ENCODE data around the gene CLINT1.

CLINT1 gene

DNA sequence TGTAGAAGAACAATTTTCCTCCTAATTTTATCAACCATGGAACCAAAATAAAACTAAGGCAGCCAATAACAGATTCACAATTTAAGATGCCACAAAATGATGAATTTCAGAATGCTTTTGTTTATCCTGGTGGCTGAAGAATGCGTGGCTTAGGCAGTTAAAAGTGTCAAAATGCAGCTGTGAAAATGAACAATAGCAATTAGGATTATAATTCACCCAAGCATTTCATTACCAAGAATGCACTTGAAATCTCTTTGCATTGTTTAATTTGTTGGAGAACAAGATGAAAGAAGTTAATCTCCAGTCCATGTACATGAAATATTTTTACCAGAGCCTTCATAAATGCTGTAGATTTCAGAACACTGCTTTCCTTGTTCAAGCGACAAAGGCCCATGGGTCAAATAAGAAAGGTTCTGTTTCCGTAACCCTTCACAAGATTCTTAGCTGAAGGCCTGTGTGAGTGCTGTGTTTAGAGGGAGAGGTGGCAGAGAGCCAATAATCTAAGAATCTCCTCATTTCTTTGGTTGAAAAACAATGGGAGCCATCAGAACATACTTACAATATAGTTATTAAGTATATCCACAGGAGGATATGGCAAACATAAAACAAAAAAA lies 39.3 kb downstream of the CLINT1 start:
- H2BK12ac ChIP-seq (ENCODE audit: low read length) = no peak overlapping the region
- no peak overlapping the region for H3K23ac ChIP-seq (ENCODE audit: low read depth, low read length, poor library complexity)
- H3K36me3 ChIP-seq (replicated peaks in 1 of 2; ENCODE audit: control insufficient read depth in 2 of 2, insufficient read depth in 2 of 2, low read length in 2 of 2) = peaks cover 0 to 21% of the 10 kb centered on the region in 2 donors
- H4K8ac ChIP-seq (ENCODE audit: low read depth, low read length) = no peak overlapping the region
- no peak overlapping the region for H3K4ac ChIP-seq (ENCODE audit: low read length)
- H3K4me1 ChIP-seq (ENCODE audit: control insufficient read depth in 2 of 2, insufficient read depth in 1 of 2, low read depth in 1 of 2, low read length in 2 of 2) = peaks cover 2 to 8% of the 10 kb centered on the region in 2 donors
- no peaks in the 10 kb centered on the region for H3K27me3 ChIP-seq (ENCODE audit: control insufficient read depth in 3 of 3, insufficient read depth in 3 of 3, low read depth in 1 of 3, low read length in 3 of 3)
- no peak overlapping the region for H2BK5ac ChIP-seq (ENCODE audit: low read length)
- H2AK5ac ChIP-seq (ENCODE audit: low read depth, low read length) = no peak overlapping the region
- H3K4me2 ChIP-seq (ENCODE audit: insufficient read depth, low read length, poor library complexity, severe bottlenecking) = no peak overlapping the region
- no peak overlapping the region for H3K14ac ChIP-seq (ENCODE audit: low read length)
- no peak overlapping the region for H2BK15ac ChIP-seq (ENCODE audit: low read length)
- H3K9me3 ChIP-seq (replicated peaks in 1 of 2; ENCODE audit: control insufficient read depth in 2 of 2, insufficient read depth in 1 of 2, low read depth in 1 of 2, low read length in 2 of 2) = no peaks in the 10 kb centered on the region
- H2BK120ac ChIP-seq (ENCODE audit: low read depth, low read length) = no peak overlapping the region
- no CpG with 5 or more reads among the region's 3 CpGs for WGBS, 2 donors (ENCODE audit: extremely low coverage in 2 of 2, insufficient read length in 2 of 2, insufficient replicate concordance in 1 of 2)
- no peak overlapping the region for H4K91ac ChIP-seq (ENCODE audit: low read depth, low read length, poor library complexity)
- H3K27ac ChIP-seq (replicated peaks; ENCODE audit: low read length) = peak overlapping the region; percentile 69
- no peak overlapping the region for H3K4me3 ChIP-seq (ENCODE audit: low read length in 2 of 2)
- peak; percentile 21 for DNase-seq (ENCODE audit: low spot score)
- peaks cover 4% of the 10 kb centered on the region for H3K79me1 ChIP-seq (ENCODE audit: low read depth, low read length)
- no peak overlapping the region for H3K9ac ChIP-seq (ENCODE audit: low read depth, low read length, poor library complexity)
- H2AFZ ChIP-seq (ENCODE audit: low read length) = no peak overlapping the region
- no peak overlapping the region for H3K18ac ChIP-seq (ENCODE audit: low read length)

DNA sequence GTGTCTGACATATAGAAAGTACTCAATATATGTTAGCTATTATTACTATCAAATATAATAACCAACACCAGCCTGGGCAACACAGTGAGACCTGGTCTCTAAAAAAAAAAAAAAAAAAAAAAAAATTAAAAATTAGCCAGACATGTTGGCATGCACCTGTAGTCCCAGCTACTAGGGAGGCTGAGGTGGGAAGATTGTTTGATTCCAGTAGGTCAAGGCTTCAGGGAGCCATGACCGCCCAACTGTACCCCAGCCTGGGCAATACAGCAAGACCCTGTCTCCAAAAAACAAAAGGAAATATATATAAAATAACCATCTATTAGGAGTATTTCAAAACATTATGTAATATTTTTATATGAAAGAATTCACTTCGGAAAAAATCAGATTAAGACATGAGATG lies 40.6 kb downstream of the CLINT1 start:
- Histone ChIP-seq H3K9ac (ENCODE audit: low read depth, low read length, poor library complexity) (no peak overlapping the region), H4K91ac (ENCODE audit: low read depth, low read length, poor library complexity) (no peak overlapping the region), H3K18ac (ENCODE audit: low read length) (no peak overlapping the region), H2BK12ac (ENCODE audit: low read length) (no peak overlapping the region), H3K36me3 (replicated peaks in 1 of 2; ENCODE audit: control insufficient read depth in 2 of 2, insufficient read depth in 2 of 2, low read length in 2 of 2) (peaks cover 4 to 34% of the 10 kb centered on the region in 2 donors), H2BK15ac (ENCODE audit: low read length) (no peak overlapping the region), H3K4me3 (ENCODE audit: low read length in 2 of 2) (no peak overlapping the region), H2AK5ac (ENCODE audit: low read depth, low read length) (no peak overlapping the region), H3K79me1 (ENCODE audit: low read depth, low read length) (peaks cover 2% of the 10 kb centered on the region), H4K8ac (ENCODE audit: low read depth, low read length) (no peak overlapping the region), H3K23ac (ENCODE audit: low read depth, low read length, poor library complexity) (no peak overlapping the region), H3K27ac (replicated peaks; ENCODE audit: low read length) (no peak overlapping the region), H3K4me1 (ENCODE audit: control insufficient read depth in 2 of 2, insufficient read depth in 1 of 2, low read depth in 1 of 2, low read length in 2 of 2) (peaks cover 2 to 6% of the 10 kb centered on the region in 2 donors), H3K27me3 (ENCODE audit: control insufficient read depth in 3 of 3, insufficient read depth in 3 of 3, low read depth in 1 of 3, low read length in 3 of 3) (no peaks in the 10 kb centered on the region), H3K4ac (ENCODE audit: low read length) (no peak overlapping the region), H2AFZ (ENCODE audit: low read length) (no peak overlapping the region), H3K4me2 (ENCODE audit: insufficient read depth, low read length, poor library complexity, severe bottlenecking) (no peak overlapping the region), H2BK120ac (ENCODE audit: low read depth, low read length) (no peak overlapping the region), H2BK5ac (ENCODE audit: low read length) (no peak overlapping the region), H3K14ac (ENCODE audit: low read length) (no peak overlapping the region), H3K9me3 (replicated peaks in 1 of 2; ENCODE audit: control insufficient read depth in 2 of 2, insufficient read depth in 1 of 2, low read depth in 1 of 2, low read length in 2 of 2) (no peaks in the 10 kb centered on the region)
- no CpG with 5 or more reads among the region's 2 CpGs for WGBS, 2 donors (ENCODE audit: extremely low coverage in 2 of 2, insufficient read length in 2 of 2, insufficient replicate concordance in 1 of 2)
- DNase-seq (ENCODE audit: low spot score) = no peak

DNA sequence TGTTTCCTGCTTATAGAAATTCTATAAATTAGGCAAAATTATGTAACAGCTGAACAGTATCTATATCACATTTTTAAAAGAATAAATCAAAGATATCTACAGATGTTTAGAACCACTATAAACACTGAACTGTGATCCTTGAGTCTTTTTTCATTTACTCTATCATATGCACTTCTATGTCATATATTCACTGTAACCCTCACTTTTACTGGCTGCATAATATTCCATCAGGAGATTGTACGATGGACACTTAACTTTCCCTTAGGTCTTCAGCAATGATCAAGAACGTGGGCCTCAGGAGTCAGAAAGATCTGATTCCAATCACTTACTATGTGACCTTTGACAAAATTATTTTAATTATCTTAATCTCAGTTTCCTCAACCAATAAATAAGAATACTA lies 41.0 kb downstream of the CLINT1 start:
- H3K9me3 ChIP-seq (replicated peaks in 1 of 2; ENCODE audit: control insufficient read depth in 2 of 2, insufficient read depth in 1 of 2, low read depth in 1 of 2, low read length in 2 of 2) = no peaks in the 10 kb centered on the region
- H3K27me3 ChIP-seq (ENCODE audit: control insufficient read depth in 3 of 3, insufficient read depth in 3 of 3, low read depth in 1 of 3, low read length in 3 of 3) = no peaks in the 10 kb centered on the region
- H2AFZ ChIP-seq (ENCODE audit: low read length) = no peak overlapping the region
- no peak overlapping the region for H4K91ac ChIP-seq (ENCODE audit: low read depth, low read length, poor library complexity)
- peaks cover 2 to 6% of the 10 kb centered on the region in 2 donors for H3K4me1 ChIP-seq (ENCODE audit: control insufficient read depth in 2 of 2, insufficient read depth in 1 of 2, low read depth in 1 of 2, low read length in 2 of 2)
- H2AK5ac ChIP-seq (ENCODE audit: low read depth, low read length) = no peak overlapping the region
- no peak overlapping the region for H4K8ac ChIP-seq (ENCODE audit: low read depth, low read length)
- no peak overlapping the region for H3K27ac ChIP-seq (replicated peaks; ENCODE audit: low read length)
- no peak overlapping the region for H3K23ac ChIP-seq (ENCODE audit: low read depth, low read length, poor library complexity)
- no peak overlapping the region for H2BK15ac ChIP-seq (ENCODE audit: low read length)
- H2BK5ac ChIP-seq (ENCODE audit: low read length) = no peak overlapping the region
- no peak overlapping the region for H3K4ac ChIP-seq (ENCODE audit: low read length)
- no peak overlapping the region for H3K4me3 ChIP-seq (ENCODE audit: low read length in 2 of 2)
- H2BK12ac ChIP-seq (ENCODE audit: low read length) = no peak overlapping the region
- no peak overlapping the region for H2BK120ac ChIP-seq (ENCODE audit: low read depth, low read length)
- no CpG with 5 or more reads among the region's 2 CpGs for WGBS, 2 donors (ENCODE audit: extremely low coverage in 2 of 2, insufficient read length in 2 of 2, insufficient replicate concordance in 1 of 2)
- H3K18ac ChIP-seq (ENCODE audit: low read length) = no peak overlapping the region
- H3K36me3 ChIP-seq (replicated peaks in 1 of 2; ENCODE audit: control insufficient read depth in 2 of 2, insufficient read depth in 2 of 2, low read length in 2 of 2) = peaks cover 4 to 38% of the 10 kb centered on the region in 2 donors
- no peak overlapping the region for H3K14ac ChIP-seq (ENCODE audit: low read length)
- H3K4me2 ChIP-seq (ENCODE audit: insufficient read depth, low read length, poor library complexity, severe bottlenecking) = no peak overlapping the region
- peaks cover 2% of the 10 kb centered on the region for H3K79me1 ChIP-seq (ENCODE audit: low read depth, low read length)
- no peak for DNase-seq (ENCODE audit: low spot score)
- H3K9ac ChIP-seq (ENCODE audit: low read depth, low read length, poor library complexity) = no peak overlapping the region

DNA sequence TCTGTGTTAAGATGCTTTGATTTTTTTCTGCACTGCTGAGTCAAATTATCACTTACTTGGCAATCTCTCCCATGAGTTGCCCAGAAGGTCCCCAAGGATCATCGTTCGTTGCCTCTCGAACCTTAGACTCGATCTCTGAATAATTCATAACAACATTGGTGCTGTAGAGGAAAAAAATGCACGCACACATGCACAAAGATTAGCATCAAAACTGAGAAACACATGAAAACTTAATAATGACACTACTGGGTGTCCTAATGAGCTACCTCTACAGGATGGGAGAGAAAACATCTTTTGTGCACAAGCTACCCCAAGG lies 41.6 kb downstream of the CLINT1 start:
- peak overlapping the region; percentile 4 for H3K27ac ChIP-seq (replicated peaks; ENCODE audit: low read length)
- WGBS, 2 donors (ENCODE audit: extremely low coverage in 2 of 2, insufficient read length in 2 of 2, insufficient replicate concordance in 1 of 2) = no CpG with 5 or more reads among the region's 5 CpGs
- H3K4me2 ChIP-seq (ENCODE audit: insufficient read depth, low read length, poor library complexity, severe bottlenecking) = no peak overlapping the region
- H3K27me3 ChIP-seq (ENCODE audit: control insufficient read depth in 3 of 3, insufficient read depth in 3 of 3, low read depth in 1 of 3, low read length in 3 of 3) = no peaks in the 10 kb centered on the region
- H2BK5ac ChIP-seq (ENCODE audit: low read length) = no peak overlapping the region
- H3K14ac ChIP-seq (ENCODE audit: low read length) = no peak overlapping the region
- no peak overlapping the region for H2BK15ac ChIP-seq (ENCODE audit: low read length)
- H3K23ac ChIP-seq (ENCODE audit: low read depth, low read length, poor library complexity) = no peak overlapping the region
- H2AFZ ChIP-seq (ENCODE audit: low read length) = no peak overlapping the region
- H2AK5ac ChIP-seq (ENCODE audit: low read depth, low read length) = no peak overlapping the region
- DNase-seq (ENCODE audit: low spot score) = no peak
- H3K9ac ChIP-seq (ENCODE audit: low read depth, low read length, poor library complexity) = no peak overlapping the region
- H3K18ac ChIP-seq (ENCODE audit: low read length) = no peak overlapping the region
- peaks cover 4 to 44% of the 10 kb centered on the region in 2 donors for H3K36me3 ChIP-seq (replicated peaks in 1 of 2; ENCODE audit: control insufficient read depth in 2 of 2, insufficient read depth in 2 of 2, low read length in 2 of 2)
- no peak overlapping the region for H3K4me3 ChIP-seq (ENCODE audit: low read length in 2 of 2)
- H2BK120ac ChIP-seq (ENCODE audit: low read depth, low read length) = no peak overlapping the region
- H2BK12ac ChIP-seq (ENCODE audit: low read length) = no peak overlapping the region
- H3K79me1 ChIP-seq (ENCODE audit: low read depth, low read length) = peaks cover 2% of the 10 kb centered on the region
- no peak overlapping the region for H4K8ac ChIP-seq (ENCODE audit: low read depth, low read length)
- no peak overlapping the region for H3K4ac ChIP-seq (ENCODE audit: low read length)
- H3K4me1 ChIP-seq (ENCODE audit: control insufficient read depth in 2 of 2, insufficient read depth in 1 of 2, low read depth in 1 of 2, low read length in 2 of 2) = peaks cover 2 to 6% of the 10 kb centered on the region in 2 donors
- no peaks in the 10 kb centered on the region for H3K9me3 ChIP-seq (replicated peaks in 1 of 2; ENCODE audit: control insufficient read depth in 2 of 2, insufficient read depth in 1 of 2, low read depth in 1 of 2, low read length in 2 of 2)
- no peak overlapping the region for H4K91ac ChIP-seq (ENCODE audit: low read depth, low read length, poor library complexity)

Measured in neuronal stem cell (in vitro differentiated cells).